HG03378 (cell line): ENCODE data around the gene GPI.
"Not testable (repeated sequence)": the region's sequence is repeated elsewhere in the genome, so short reads cannot be mapped to it uniquely, and the experiment has no call there.

Experiments used
- ATAC-seq: cut with Tn5 transposase; IDR thresholded peaks from one replicate; pipeline ENCODE4 v1.9.1; 2021; ENCODE audit warnings: mild to moderate bottlenecking, moderate library complexity; ENCODE audit not compliant: unreplicated experiment

Gene GPI

GRCh38 chr19:34366738-34367623, 2.0 kb downstream of the GPI start:
- ATAC-seq: no peak

GRCh38 chr19:34367624-34367957, 2.6 kb downstream of the GPI start:
- ATAC-seq: no peak

GRCh38 chr19:34368338-34368737, 3.3 kb downstream of the GPI start:
- no peak for ATAC-seq

- not testable (repeated sequence) for ATAC-seq
Observed at GRCh38 chr19:34369166-34369565, 4.2 kb downstream of the GPI start.

GRCh38 chr19:34370117-34370516, 5.1 kb downstream of the GPI start:
- ATAC-seq: no peak

- no peak for ATAC-seq
Observed at GRCh38 chr19:34370983-34371382, 6.0 kb downstream of the GPI start.

GRCh38 chr19:34373601-34374288, 8.7 kb downstream of the GPI start:
- no peak for ATAC-seq

- no peak for ATAC-seq
Observed at GRCh38 chr19:34375598-34375997, 10.6 kb downstream of the GPI start.

GRCh38 chr19:34380639-34381241, 15.7 kb downstream of the GPI start:
- no peak for ATAC-seq

- ATAC-seq: no peak
Observed at GRCh38 chr19:34381399-34382251, 16.6 kb downstream of the GPI start.

GRCh38 chr19:34382471-34382870, 17.5 kb downstream of the GPI start:
- no peak for ATAC-seq

- no peak for ATAC-seq
Observed at GRCh38 chr19:34383599-34383998, 18.6 kb downstream of the GPI start.

GRCh38 chr19:34386645-34387445, 21.8 kb downstream of the GPI start:
- no peak for ATAC-seq

- ATAC-seq: no peak
Observed at GRCh38 chr19:34387446-34387810, 22.4 kb downstream of the GPI start.

- not testable (repeated sequence) for ATAC-seq
Observed at GRCh38 chr19:34388745-34389144, 23.7 kb downstream of the GPI start.

- ATAC-seq: no peak
Observed at GRCh38 chr19:34391813-34392212, 26.8 kb downstream of the GPI start.

- ATAC-seq: no peak
Observed at GRCh38 chr19:34393031-34393430, 28.0 kb downstream of the GPI start.

- no peak for ATAC-seq
Observed at GRCh38 chr19:34393629-34394028, 28.6 kb downstream of the GPI start.

- ATAC-seq: no peak
Observed at GRCh38 chr19:34397853-34398252, 32.9 kb downstream of the GPI start.

- no peak for ATAC-seq
Observed at GRCh38 chr19:34399886-34400285, 34.9 kb downstream of the GPI start.
